NCI-H446 (cell line): ENCODE measurements around the gene GSTA4.
"Not testable (repeated sequence)": the region's sequence is repeated elsewhere in the genome, so short reads cannot be mapped to it uniquely, and the experiment has no call there.

ENCODE experiments used
- DNase-seq, 2 experiments: peaks; one replicate each; lab custom pipeline; 2025; lab: John Stamatoyannopoulos, UW

Gene GSTA4

GRCh38 chr6:52975580-52975979 is 19.5 kb downstream of the GSTA4 start:
- no peak for DNase-seq

- DNase-seq = no peak
These were observed 22.1 kb downstream of the GSTA4 start for GRCh38 chr6:52972989-52973388.

- no peak for DNase-seq
These were observed 25.7 kb downstream of the GSTA4 start for GRCh38 chr6:52969359-52969758.

GRCh38 chr6:52966101-52966500 is 29.0 kb downstream of the GSTA4 start:
- DNase-seq = no peak

- DNase-seq = no peak
These were observed 29.7 kb downstream of the GSTA4 start for GRCh38 chr6:52965380-52965779.

DNA sequence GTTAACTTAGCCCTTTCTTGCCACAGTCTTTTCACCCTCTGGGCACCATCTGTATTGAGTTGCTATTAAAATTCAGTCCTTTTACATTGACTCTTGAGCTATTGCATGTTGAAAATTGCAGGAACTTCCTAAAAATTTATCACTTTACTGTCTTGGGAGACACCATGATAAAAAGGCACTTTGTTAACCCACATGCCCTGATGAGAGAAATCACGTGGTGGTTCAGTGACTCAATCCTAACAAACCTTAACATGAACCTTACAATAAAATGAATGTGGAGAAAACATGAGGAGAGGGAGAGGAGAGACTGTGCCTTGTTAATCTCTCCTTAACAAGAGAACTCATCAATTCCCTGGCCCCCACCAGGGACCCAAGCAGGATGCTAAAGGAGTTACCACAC is 30.8 kb downstream of the GSTA4 start:
- no peak for DNase-seq

DNA sequence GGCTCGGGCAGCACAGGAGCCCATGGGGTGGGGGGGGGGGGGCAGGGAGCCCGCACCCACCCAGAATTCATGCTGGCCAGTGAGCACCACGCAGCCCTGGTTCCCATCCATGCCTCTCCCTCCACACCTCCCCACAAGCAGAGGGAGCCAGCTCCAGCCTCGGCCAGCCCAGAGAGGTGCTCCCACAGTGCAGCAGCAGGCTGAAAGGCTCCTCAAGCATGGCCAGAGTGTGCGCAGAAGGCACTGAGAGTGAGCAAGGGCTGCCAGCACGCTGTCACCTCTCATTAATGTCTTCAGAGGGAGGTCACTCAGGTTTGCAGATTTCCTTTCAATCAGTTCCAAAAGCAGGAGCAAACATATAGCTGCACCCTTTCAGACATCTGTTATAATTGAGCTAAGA is 32.4 kb downstream of the GSTA4 start:
- no peak for DNase-seq

DNA sequence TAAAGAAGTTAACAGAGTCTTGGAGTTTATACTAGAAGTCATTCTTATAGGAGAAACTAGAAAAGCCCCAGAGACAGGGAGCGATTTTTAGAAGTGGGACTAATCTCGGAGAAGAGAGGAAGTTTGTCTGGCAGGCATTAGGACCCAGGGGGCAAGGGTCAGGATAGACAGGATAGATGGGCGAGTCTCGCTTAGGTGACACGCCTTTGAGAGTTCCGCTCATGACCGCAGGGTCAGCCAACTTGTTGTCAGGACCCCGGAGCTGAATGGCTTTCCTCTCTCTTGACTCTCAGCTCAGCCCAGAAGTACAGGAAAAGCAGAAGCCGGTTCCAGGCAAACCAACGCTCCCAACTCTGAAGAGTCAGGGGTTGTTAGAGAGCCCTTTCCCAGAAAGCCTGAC is 34.1 kb downstream of the GSTA4 start:
- DNase-seq = not testable (repeated sequence)

GRCh38 chr6:52960211-52960610 is 34.9 kb downstream of the GSTA4 start:
- not testable (repeated sequence) for DNase-seq

DNA sequence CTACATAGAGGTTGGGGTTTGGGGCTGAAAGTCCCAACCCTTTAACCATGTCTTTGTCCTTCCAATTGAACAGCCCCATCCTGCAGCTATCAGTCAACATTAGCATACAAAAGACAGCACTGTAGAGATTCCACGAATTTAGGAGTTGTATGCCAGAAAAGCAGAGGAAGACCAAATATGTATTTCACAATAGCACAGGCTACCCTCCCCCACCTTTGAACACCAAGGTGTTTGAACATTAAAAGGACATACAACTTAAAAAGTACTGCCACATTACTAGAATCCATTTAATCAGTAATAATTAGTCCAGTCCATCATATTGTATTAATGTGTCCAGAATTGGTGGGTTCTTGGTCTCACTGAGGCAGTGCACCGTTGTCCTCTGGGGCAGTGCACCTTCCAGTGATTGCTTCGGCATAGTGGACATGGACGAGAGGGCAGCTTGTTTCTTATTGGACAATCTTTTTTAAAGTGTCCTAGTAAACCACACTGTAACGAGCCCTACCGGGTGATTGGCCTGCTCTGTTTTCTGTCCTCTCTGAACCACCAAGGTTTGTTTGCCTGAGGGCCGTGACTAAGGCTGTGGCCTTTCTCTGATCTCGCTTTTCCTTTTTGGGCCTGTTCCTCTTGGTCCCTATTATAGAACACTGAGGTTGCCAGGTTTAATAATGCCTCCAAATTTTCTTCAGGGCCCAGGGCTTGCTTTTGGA is 36.4 kb downstream of the GSTA4 start:
- no peak for DNase-seq

- no peak for DNase-seq
These were observed 39.2 kb downstream of the GSTA4 start for GRCh38 chr6:52955871-52956270.

GRCh38 chr6:52953911-52954839 is 40.9 kb downstream of the GSTA4 start:
- DNase-seq = no peak

- no peak for DNase-seq
These were observed 48.8 kb downstream of the GSTA4 start for GRCh38 chr6:52946306-52946705.

- not testable (repeated sequence) for DNase-seq
These were observed 52.3 kb downstream of the GSTA4 start for GRCh38 chr6:52942821-52943220.

DNA sequence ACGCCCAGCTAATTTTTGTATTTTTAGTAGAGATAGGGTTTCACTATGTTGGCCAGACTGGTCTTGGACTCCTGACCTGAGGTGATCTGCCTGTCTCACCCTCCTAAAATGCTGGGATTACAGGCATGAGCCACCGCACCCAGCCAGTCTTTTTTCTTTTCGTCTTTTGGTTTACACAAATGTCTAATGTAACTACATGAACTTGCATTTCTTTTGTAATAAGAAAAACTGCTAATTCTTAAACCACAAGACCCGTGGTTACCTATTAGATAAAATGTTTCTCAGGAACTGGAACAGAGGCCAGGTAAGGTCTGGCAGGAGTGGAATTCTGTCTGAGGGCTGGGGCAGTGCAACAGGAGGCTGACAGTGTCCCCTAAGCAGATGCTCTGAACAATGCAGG is 52.9 kb downstream of the GSTA4 start:
- no peak for DNase-seq

GRCh38 chr6:52937908-52938307 is 57.2 kb downstream of the GSTA4 start:
- no peak for DNase-seq

GRCh38 chr6:52933778-52934177 is 61.3 kb downstream of the GSTA4 start:
- DNase-seq = no peak

DNA sequence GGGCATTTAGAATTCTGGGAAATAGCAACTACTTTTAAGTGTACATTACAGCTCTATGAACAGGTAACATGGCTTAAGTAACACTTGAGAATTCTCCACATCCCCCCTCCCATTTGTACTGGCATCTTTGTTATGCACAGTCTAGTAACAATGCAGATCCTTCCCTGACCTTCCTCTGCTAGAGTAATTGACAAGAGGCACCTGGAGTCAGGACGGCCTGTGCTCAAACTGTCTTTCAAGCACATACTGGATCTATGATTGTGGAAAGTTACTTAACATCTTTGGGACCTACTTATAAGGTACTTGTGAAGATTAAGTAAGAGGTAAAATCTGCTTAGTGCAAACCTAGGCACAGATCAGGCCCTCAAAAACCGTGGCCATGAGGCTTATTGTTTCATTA is 63.7 kb downstream of the GSTA4 start:
- no peak for DNase-seq

- peak in 1 of 2 experiments; percentile 61 for DNase-seq
These were observed 65.5 kb downstream of the GSTA4 start for GRCh38 chr6:52929321-52930164.
